ENCODE results near the gene AFTPH. TPM values are rescaled to one million over a fixed set of nuclear protein-coding genes. Genes with fewer than 3 reads are reported as not detected.

The AFTPH gene
- polyA plus RNA-seq, 1 of the 3 experiments (the other 2 are of a cell fraction) = 7.4 TPM

DNA sequence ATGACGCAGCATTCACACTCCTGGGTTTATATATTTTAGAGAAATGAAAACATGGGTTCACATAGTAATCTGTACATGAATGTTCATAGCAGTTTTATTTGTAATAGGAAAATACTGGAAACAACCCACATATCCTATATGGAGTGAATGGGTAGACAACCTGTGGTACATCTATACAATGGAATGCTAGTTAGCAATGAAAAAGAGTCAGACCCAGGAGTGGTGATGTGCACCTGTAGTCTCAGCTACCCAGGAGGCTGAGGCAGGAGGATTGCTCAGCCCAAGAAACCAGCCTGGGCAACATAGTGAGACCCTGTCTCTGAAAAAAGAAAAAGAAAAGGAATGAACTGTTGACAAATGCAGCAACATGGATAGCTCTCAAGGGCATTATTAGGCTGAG is 25.9 kb downstream of the AFTPH start:
- POLR2A ChIA-PET = no interaction called here
- CTCF ChIA-PET = interaction anchor here (0.7 to 1.6 kb wide), 3 partner anchors 37 to 500 kb away, joined by 3 to 5 read pairs (median 3); no protein-coding TSS in a partner anchor

DNA sequence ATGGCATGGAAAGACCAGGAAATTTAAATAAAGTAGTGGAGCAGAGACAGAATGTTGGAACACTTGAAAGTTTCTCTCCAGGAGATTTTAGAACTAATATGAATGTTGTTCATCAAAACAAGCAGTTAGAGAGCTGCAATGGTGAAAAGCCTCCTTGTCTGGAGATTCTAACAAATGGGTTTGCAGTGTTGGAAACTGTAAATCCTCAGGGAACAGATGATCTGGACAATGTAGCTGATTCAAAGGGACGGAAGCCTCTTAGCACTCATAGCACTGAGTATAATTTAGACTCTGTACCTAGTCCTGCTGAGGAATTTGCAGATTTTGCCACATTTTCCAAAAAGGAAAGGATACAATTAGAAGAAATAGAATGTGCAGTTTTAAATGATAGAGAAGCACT is 27.7 kb downstream of the AFTPH start:
- H3K4me2 ChIP-seq = no peak overlapping the region
- peaks cover 13% of the 10 kb centered on the region for H3K79me2 ChIP-seq (ENCODE audit: insufficient read depth)
- no peaks in the 10 kb centered on the region for H3K9me3 ChIP-seq
- ChIA-PET POLR2A (no interaction called here), CTCF (interaction anchor here (1.0 to 1.8 kb wide), 2 partner anchors 29 to 221 kb away, joined by 3 to 7 read pairs; no protein-coding TSS in a partner anchor)
- TF ChIP-seq, protein P1, sequence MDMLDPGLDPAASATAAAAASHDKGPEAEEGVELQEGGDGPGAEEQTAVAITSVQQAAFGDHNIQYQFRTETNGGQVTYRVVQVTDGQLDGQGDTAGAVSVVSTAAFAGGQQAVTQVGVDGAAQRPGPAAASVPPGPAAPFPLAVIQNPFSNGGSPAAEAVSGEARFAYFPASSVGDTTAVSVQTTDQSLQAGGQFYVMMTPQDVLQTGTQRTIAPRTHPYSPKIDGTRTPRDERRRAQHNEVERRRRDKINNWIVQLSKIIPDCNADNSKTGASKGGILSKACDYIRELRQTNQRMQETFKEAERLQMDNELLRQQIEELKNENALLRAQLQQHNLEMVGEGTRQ (IDR thresholded peaks at IDR 0.05; ENCODE audit: borderline replicate concordance, low read depth, low read length) = no peak
- no peak for TF ChIP-seq RXRA (IDR thresholded peaks at IDR 0.05; ENCODE audit: borderline replicate concordance, low read depth)
- no peak for TF ChIP-seq NRF1 (IDR thresholded peaks at IDR 0.05; ENCODE audit: low read depth, low read length)
- TF ChIP-seq SIN3A (IDR thresholded peaks at IDR 0.05; ENCODE audit: borderline replicate concordance, low read depth, low read length) = no peak
- no peak for TF ChIP-seq MXI1 (IDR thresholded peaks at IDR 0.05; ENCODE audit: low read depth, low read length)
- TF ChIP-seq MEF2A (IDR thresholded peaks at IDR 0.05; ENCODE audit: borderline replicate concordance, low read depth) = no peak
- TF ChIP-seq ELF1 (IDR thresholded peaks at IDR 0.05) = no peak
- TF ChIP-seq, protein P2, sequence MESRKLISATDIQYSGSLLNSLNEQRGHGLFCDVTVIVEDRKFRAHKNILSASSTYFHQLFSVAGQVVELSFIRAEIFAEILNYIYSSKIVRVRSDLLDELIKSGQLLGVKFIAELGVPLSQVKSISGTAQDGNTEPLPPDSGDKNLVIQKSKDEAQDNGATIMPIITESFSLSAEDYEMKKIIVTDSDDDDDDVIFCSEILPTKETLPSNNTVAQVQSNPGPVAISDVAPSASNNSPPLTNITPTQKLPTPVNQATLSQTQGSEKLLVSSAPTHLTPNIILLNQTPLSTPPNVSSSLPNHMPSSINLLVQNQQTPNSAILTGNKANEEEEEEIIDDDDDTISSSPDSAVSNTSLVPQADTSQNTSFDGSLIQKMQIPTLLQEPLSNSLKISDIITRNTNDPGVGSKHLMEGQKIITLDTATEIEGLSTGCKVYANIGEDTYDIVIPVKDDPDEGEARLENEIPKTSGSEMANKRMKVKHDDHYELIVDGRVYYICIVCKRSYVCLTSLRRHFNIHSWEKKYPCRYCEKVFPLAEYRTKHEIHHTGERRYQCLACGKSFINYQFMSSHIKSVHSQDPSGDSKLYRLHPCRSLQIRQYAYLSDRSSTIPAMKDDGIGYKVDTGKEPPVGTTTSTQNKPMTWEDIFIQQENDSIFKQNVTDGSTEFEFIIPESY (IDR thresholded peaks at IDR 0.05; ENCODE audit: borderline replicate concordance, low read depth) = no peak
- no peak for TF ChIP-seq TEAD4 (IDR thresholded peaks at IDR 0.05; ENCODE audit: borderline replicate concordance, insufficient read depth)
- no peak overlapping the region for H3K4me3 ChIP-seq (ENCODE audit: low read depth in 2 of 2, low read length in 1 of 2)
- peaks cover 4% of the 10 kb centered on the region for H3F3A ChIP-seq (replicated peaks; ENCODE audit: insufficient read depth)
- no peak overlapping the region for H3K27ac ChIP-seq (ENCODE audit: low read depth in 2 of 2, low read length in 1 of 2)
- H3K9me2 ChIP-seq = no peaks in the 10 kb centered on the region
- no peaks in the 10 kb centered on the region for H3K27me3 ChIP-seq (ENCODE audit: insufficient read depth)
- no peak overlapping the region for H2AFZ ChIP-seq (ENCODE audit: low read depth)
- no peak overlapping the region for H3K9ac ChIP-seq
- DNase-seq = no peak
- H3K4me1 ChIP-seq (ENCODE audit: control insufficient read depth in 1 of 2, insufficient read depth in 2 of 2, low read depth in 1 of 2, low read length in 1 of 2) = no peaks in the 10 kb centered on the region
- 100% methylated on average over 1 of the region's 1 CpG for WGBS (ENCODE audit: low lambda C conversion rate)
- no peaks in the 10 kb centered on the region for H4K20me1 ChIP-seq (ENCODE audit: insufficient read depth)
- peaks cover 7 to 14% of the 10 kb centered on the region in 2 experiments for H3K36me3 ChIP-seq (replicated peaks in 1 of 2; ENCODE audit: control insufficient read depth in 1 of 2, insufficient read depth in 2 of 2, low read length in 1 of 2)

More for the DNA sequence above, 25.9 kb downstream of the AFTPH start:
- H3K4me2 ChIP-seq = no peak overlapping the region
- peaks cover under 1% of the 10 kb centered on the region for H3K79me2 ChIP-seq (ENCODE audit: insufficient read depth)
- H3K27me3 ChIP-seq (ENCODE audit: insufficient read depth) = no peaks in the 10 kb centered on the region
- no peak overlapping the region for H3K27ac ChIP-seq (ENCODE audit: low read depth in 2 of 2, low read length in 1 of 2)
- H3K9me2 ChIP-seq = no peaks in the 10 kb centered on the region
- H3K9me3 ChIP-seq = no peaks in the 10 kb centered on the region
- H3K36me3 ChIP-seq (replicated peaks in 1 of 2; ENCODE audit: control insufficient read depth in 1 of 2, insufficient read depth in 2 of 2, low read length in 1 of 2) = peaks cover 4 to 14% of the 10 kb centered on the region in 2 experiments
- no peaks in the 10 kb centered on the region for H4K20me1 ChIP-seq (ENCODE audit: insufficient read depth)
- 100% methylated on average over 1 of the region's 1 CpG for WGBS (ENCODE audit: low lambda C conversion rate)
- no peak overlapping the region for H3K4me3 ChIP-seq (ENCODE audit: low read depth in 2 of 2, low read length in 1 of 2)
- peaks cover 4% of the 10 kb centered on the region for H3F3A ChIP-seq (replicated peaks; ENCODE audit: insufficient read depth)
- DNase-seq = no peak
- H3K4me1 ChIP-seq (ENCODE audit: control insufficient read depth in 1 of 2, insufficient read depth in 2 of 2, low read depth in 1 of 2, low read length in 1 of 2) = no peaks in the 10 kb centered on the region
- H3K9ac ChIP-seq = no peak overlapping the region
- TF ChIP-seq, protein P2 (IDR thresholded peaks at IDR 0.05; ENCODE audit: borderline replicate concordance, low read depth) = no peak
- TF ChIP-seq JUND (IDR thresholded peaks at IDR 0.05) (no peak), RAD21 (IDR thresholded peaks at IDR 0.05; ENCODE audit: low read length) (no peak), NRF1 (IDR thresholded peaks at IDR 0.05; ENCODE audit: low read depth, low read length) (no peak)
- TF ChIP-seq, protein P3, sequence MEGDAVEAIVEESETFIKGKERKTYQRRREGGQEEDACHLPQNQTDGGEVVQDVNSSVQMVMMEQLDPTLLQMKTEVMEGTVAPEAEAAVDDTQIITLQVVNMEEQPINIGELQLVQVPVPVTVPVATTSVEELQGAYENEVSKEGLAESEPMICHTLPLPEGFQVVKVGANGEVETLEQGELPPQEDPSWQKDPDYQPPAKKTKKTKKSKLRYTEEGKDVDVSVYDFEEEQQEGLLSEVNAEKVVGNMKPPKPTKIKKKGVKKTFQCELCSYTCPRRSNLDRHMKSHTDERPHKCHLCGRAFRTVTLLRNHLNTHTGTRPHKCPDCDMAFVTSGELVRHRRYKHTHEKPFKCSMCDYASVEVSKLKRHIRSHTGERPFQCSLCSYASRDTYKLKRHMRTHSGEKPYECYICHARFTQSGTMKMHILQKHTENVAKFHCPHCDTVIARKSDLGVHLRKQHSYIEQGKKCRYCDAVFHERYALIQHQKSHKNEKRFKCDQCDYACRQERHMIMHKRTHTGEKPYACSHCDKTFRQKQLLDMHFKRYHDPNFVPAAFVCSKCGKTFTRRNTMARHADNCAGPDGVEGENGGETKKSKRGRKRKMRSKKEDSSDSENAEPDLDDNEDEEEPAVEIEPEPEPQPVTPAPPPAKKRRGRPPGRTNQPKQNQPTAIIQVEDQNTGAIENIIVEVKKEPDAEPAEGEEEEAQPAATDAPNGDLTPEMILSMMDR (IDR thresholded peaks at IDR 0.05) = no peak
- TF ChIP-seq, protein P4, sequence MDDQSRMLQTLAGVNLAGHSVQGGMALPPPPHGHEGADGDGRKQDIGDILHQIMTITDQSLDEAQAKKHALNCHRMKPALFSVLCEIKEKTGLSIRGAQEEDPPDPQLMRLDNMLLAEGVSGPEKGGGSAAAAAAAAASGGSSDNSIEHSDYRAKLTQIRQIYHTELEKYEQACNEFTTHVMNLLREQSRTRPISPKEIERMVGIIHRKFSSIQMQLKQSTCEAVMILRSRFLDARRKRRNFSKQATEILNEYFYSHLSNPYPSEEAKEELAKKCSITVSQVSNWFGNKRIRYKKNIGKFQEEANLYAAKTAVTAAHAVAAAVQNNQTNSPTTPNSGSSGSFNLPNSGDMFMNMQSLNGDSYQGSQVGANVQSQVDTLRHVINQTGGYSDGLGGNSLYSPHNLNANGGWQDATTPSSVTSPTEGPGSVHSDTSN (IDR thresholded peaks at IDR 0.05) = no peak
- H2AFZ ChIP-seq (ENCODE audit: low read depth) = no peak overlapping the region
